ENCODE measurements around the gene SYNGR4. TPM values are rescaled to one million over a fixed set of nuclear protein-coding genes. Genes with fewer than 3 reads are reported as not detected.

The SYNGR4 gene
- total RNA-seq, 1 experiment from 2014 or later: not detected

- no peak for DNase-seq (ENCODE audit: low spot score)
These were observed 22.4 kb upstream of the SYNGR4 start for GRCh38 chr19:48341515-48342413.

- DNase-seq (ENCODE audit: low spot score): no peak
These were observed 21.8 kb upstream of the SYNGR4 start for GRCh38 chr19:48342414-48342738.

GRCh38 chr19:48342841-48343540 is 21.2 kb upstream of the SYNGR4 start:
- peak; percentile 43 for DNase-seq (ENCODE audit: low spot score)

- DNase-seq (ENCODE audit: low spot score): no peak
These were observed 19.3 kb upstream of the SYNGR4 start for GRCh38 chr19:48344892-48345291.

DNA sequence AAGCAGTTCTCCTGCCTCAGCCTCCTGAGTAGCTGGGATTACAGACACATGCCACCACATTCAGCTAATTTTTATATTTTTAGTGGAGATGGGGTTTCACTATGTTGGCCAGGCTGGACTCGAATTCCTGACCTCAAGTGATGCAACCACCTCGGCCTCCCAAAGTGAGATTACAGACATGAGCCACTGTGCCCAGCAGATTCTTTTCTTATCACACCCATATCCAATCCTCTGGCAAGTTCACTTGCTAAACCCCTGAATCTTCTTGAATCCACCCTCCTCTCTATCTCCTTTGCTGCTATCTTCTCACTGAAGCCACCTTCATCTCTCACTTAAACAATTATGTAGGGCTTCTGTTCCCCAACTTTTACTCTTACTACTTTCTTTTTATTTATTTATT is 18.0 kb upstream of the SYNGR4 start:
- DNase-seq (ENCODE audit: low spot score): no peak

GRCh38 chr19:48348045-48348444 is 16.1 kb upstream of the SYNGR4 start:
- DNase-seq (ENCODE audit: low spot score): peak; percentile 51

- no peak for DNase-seq (ENCODE audit: low spot score)
These were observed 15.4 kb upstream of the SYNGR4 start for GRCh38 chr19:48348737-48349136.

- no peak for DNase-seq (ENCODE audit: low spot score)
These were observed 13.3 kb upstream of the SYNGR4 start for GRCh38 chr19:48350856-48351255.

- no peak for DNase-seq (ENCODE audit: low spot score)
These were observed 12.8 kb upstream of the SYNGR4 start for GRCh38 chr19:48351341-48351752.

DNA sequence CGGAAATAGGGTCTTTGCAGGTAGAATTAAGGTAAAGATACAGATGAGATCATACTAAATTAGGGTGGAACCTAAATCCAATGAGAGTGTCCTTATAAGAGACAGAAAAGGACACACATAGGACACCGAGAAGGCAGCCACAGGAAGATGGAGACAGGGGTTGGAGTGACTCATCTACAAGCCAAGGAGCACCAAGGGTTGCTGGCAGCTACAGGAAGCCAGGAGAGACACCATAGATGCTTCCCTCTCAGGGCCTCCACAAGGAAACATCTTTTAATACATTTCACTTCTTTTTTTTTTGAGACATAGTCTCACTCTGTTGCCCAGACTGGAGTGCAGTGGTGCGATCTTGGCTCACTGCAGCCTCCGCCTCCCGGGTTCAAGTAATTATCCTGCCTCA is 10.5 kb upstream of the SYNGR4 start:
- DNase-seq (ENCODE audit: low spot score): no peak

DNA sequence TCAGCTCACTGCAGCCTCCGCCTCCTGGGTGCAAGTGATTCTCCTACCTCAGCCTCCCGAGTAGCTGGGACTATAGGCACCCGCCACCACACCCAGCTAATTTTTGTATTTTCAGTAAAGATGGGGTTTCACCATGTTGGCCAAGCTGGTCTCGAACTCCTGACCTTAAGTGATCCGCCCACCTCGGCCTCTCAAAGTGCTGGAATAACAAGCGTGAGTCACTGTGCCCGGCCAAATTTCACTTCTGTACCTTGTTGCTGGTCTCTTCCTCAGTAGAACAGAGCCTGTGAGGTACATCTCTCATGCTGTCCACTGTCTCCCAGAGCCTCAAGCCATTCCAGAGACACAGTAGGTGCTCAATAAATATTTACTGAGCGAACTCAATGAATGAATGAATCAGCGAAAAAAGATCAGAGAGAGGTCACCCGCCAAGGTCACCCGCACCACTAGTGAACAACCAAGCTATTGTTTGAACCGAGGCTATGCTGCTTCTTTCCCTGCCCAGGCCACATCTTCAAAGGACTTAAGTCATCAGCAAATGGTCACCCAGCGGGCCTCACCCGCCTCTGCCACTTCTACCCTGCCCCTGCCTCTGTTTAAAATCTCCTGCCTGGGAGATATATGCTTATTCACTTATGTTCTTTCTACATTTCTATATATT is 9.7 kb upstream of the SYNGR4 start:
- peak; percentile 38 for DNase-seq (ENCODE audit: low spot score)

- no peak for DNase-seq (ENCODE audit: low spot score)
These were observed 8.7 kb upstream of the SYNGR4 start for GRCh38 chr19:48355365-48355954.

GRCh38 chr19:48359123-48359522 is 5.0 kb upstream of the SYNGR4 start:
- DNase-seq (ENCODE audit: low spot score): no peak

DNA sequence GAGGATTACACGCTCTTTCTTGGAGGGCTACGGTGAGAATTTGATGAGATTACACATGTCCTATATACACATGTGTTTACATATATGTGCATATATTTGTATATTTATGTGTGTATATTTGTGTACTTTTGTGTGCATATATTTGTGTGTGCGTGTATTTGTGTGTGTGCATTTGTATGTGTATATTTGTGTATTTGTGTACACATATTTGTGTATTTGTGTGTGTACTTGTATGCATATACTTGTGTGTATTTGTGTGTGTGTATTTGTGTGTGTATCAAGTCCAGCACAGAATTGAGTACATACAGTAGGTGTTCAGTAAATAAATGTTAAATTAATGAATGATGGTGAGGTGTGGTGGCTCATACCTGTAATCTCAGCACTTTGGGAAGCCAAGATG is 2.3 kb upstream of the SYNGR4 start:
- DNase-seq (ENCODE audit: low spot score): no peak

DNA sequence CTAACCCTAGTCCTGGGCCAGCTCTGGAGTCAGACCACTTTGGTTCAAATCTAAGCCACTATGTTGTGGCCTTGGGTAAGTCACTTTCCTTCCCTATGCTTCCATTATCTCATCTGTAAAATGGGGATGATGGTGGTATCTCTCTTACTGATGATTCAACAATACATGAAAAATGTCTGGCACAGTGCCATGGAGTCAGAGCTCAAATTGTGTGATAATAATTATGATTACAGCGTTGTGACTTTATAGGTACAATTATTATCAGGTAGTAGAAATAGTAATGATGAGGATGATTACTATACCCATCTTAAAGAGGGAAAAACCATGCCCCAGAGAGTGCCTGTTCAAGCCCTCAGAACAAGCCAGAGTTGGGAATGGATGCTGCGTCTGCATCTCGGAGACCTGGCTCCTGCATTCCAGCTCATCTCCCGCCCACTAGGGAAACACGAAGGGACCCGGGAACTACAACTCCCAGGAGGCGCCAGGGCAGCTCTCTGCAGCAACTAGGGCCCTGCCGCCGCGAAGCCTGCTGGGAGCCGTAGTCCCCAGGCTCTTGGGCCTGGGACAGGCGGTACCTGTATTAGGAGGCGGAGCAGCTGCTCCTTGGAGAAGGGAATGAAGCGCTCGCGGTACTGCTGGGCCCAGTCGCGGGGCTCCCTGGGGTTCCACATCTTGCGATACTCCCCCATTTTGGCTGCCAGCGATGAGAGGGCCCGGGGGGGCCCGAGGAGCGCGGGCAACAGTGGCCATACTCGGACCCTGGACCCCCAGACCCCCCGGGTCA is 1.3 kb upstream of the SYNGR4 start:
- DNase-seq (ENCODE audit: low spot score): peak; percentile 86

- DNase-seq (ENCODE audit: low spot score): no peak
These were observed 712 bp upstream of the SYNGR4 start for GRCh38 chr19:48363500-48363809.

DNA sequence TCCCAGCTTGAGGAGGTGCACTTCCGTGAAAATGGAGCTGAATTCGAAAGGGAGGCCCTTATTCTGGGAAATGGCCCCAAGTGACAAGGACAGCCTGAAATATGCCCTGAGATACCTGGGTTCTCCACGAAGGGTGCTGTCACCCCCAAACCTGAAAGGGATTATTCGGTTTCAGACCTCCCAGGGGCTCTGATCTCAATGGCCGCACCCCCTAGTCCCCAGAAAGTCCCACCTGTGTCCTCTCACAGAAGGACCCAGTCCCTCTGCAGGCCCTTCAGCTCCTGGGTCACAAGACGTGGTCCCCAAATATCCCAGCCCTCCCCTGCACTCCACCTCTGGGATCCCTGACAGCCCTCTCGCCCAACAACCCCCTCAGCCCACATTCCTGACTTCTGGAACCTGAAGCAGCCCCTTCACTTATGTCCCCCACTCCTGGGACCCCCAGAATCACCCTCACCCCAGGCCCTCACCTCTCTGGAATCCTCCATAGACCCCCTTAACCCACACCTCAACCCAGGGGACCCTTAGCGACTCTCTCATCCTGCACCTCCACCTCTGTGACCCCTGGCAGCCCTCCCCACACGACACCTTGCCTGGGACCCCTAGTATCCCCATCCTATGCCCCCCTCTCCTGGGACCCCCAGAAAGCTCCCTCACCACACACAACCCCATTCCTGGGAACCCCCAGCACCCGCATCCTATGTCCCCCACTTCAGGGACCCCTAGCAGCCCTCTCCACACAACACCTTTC is 606 bp downstream of the SYNGR4 start:
- DNase-seq (ENCODE audit: low spot score): no peak

- no peak for DNase-seq (ENCODE audit: low spot score)
These were observed 1.4 kb downstream of the SYNGR4 start for GRCh38 chr19:48365602-48366001.

GRCh38 chr19:48367855-48368254 is 3.7 kb downstream of the SYNGR4 start:
- no peak for DNase-seq (ENCODE audit: low spot score)

DNA sequence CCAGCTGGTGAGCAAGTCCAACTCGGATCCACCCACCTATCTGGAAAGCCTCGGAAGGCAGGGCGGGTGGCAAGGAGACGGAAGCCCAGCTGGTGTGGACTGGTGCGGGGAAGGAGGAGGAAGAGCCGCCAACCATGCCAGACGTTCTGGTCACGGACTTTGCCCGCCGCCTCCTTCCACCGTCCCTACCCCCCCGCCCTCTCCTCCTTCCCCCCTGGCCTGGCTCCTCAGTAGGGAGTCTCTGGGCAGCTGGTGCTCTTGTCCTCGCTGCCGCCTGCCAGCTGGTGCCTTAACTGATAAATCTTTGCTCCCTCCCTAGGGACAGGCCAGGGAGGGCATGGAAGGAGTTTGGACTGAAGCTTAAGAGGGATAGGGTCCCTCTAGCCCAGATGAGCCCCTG is 4.8 kb downstream of the SYNGR4 start:
- no peak for DNase-seq (ENCODE audit: low spot score)

GRCh38 chr19:48370955-48371354 is 6.8 kb downstream of the SYNGR4 start:
- no peak for DNase-seq (ENCODE audit: low spot score)
